ENCODE measurements around the gene KIF6. TPM values are rescaled to one million over a fixed set of nuclear protein-coding genes. Genes with fewer than 3 reads are reported as not detected.
A peak's percentile ranks its signal among the peaks of the same experiment; 100 is the strongest.

The KIF6 gene
- total and polyA plus RNA-seq, 2 of the 8 experiments (the other 6 are each of a cell fraction or from before 2014, with no cell fraction given): 0.53 to 0.65 TPM

- no peak overlapping the region; the same call in 1 of the 2 replicates for H2BK5ac ChIP-seq (ENCODE audit: low read depth, low read length)
- no peak overlapping the region for H2AK5ac ChIP-seq (ENCODE audit: low read depth, low read length)
- no peak overlapping the region for H3K14ac ChIP-seq (ENCODE audit: insufficient read length)
- no peak overlapping the region for H2BK20ac ChIP-seq (ENCODE audit: low read length)
- no peak overlapping the region for H2BK120ac ChIP-seq (replicated peaks; ENCODE audit: low read depth, low read length)
- no peak overlapping the region for H3K9ac ChIP-seq (replicated peaks in 1 of 4; ENCODE audit: extremely low read depth in 1 of 4, low read depth in 3 of 4, low read length in 3 of 4)
- H3K36me3 ChIP-seq (ENCODE audit: control insufficient read depth in 2 of 4, insufficient read depth in 4 of 4, low read length in 3 of 4): no peaks in the 10 kb centered on the region
- TF ChIP-seq SIX5 (IDR thresholded peaks at IDR 0.05; ENCODE audit: low read depth, low read length): no peak
- no peak for TF ChIP-seq SP2 (IDR thresholded peaks at IDR 0.05; ENCODE audit: low read length)
- no peak for TF ChIP-seq GTF2F1 (IDR thresholded peaks at IDR 0.05; ENCODE audit: borderline replicate concordance, low read depth, low read length)
- no peak for TF ChIP-seq CHD2 (IDR thresholded peaks at IDR 0.05; ENCODE audit: low read length)
- TF ChIP-seq POU5F1 (IDR thresholded peaks at IDR 0.05; ENCODE audit: low read depth, low read length): no peak
- TF ChIP-seq SIRT6 (IDR thresholded peaks at IDR 0.05; ENCODE audit: low read length): no peak
- no peak for TF ChIP-seq PHF8 (conservative IDR thresholded peaks at IDR 0.05; ENCODE audit: low read depth, low read length)
- no peak for TF ChIP-seq TCF12 (IDR thresholded peaks at IDR 0.05; ENCODE audit: low read depth, low read length)
- no peak overlapping the region for H2AFZ ChIP-seq (ENCODE audit: low read length)
- 88% methylated on average over 13 of the region's 13 CpGs; no CpG with 5 or more reads in 1 of the 2 experiments for WGBS, 2 experiments (ENCODE audit: extremely low coverage in 1 of 2, insufficient coverage in 1 of 2, insufficient read length in 1 of 2, insufficient replicate concordance in 2 of 2, low coverage in 1 of 2, low lambda C conversion rate in 2 of 2, missing lambda C conversion rate in 1 of 2)
- H3K27ac ChIP-seq (ENCODE audit: low read depth, low read length): no peak overlapping the region
- 0 out of 2 replicates have a peak overlapping the region, but pooled peaks have one; percentile 9 for H2BK12ac ChIP-seq (ENCODE audit: low read depth, low read length)
- no peaks in the 10 kb centered on the region for H3K9me3 ChIP-seq (ENCODE audit: insufficient read depth in 2 of 2, low read depth in 1 of 2, low read length in 1 of 2)
- ChIA-PET CTCF (ENCODE audit: partially characterized antibody) (interaction anchor here (0.7 to 6.3 kb wide), 8 partner anchors 12 to 528 kb away, joined by 3 to 89 read pairs (median 6); no protein-coding TSS in a partner anchor), POLR2A (ENCODE audit: partially characterized antibody) (no interaction called here)
- H3K18ac ChIP-seq (ENCODE audit: extremely low read depth, low read length): no peak overlapping the region
- no peak overlapping the region for H3K4ac ChIP-seq (replicated peaks; ENCODE audit: insufficient read length, low read depth, low read length)
- no peak overlapping the region for H2BK15ac ChIP-seq (ENCODE audit: low read length)
- FAIRE-seq (no peak), DNase-seq (ENCODE audit: low read depth in 1 of 2, low spot score in 2 of 2) (no peak)
- no peaks in the 10 kb centered on the region for H3K79me1 ChIP-seq (ENCODE audit: low read depth, low read length)
- H3K79me2 ChIP-seq (ENCODE audit: control insufficient read depth in 1 of 2, insufficient read depth in 2 of 2, low read length in 2 of 2): no peaks in the 10 kb centered on the region
- no peaks in the 10 kb centered on the region; a peak in 2 of 7 replicates for H3K27me3 ChIP-seq (replicated peaks in 1 of 4; ENCODE audit: control insufficient read depth in 3 of 4, extremely low read depth in 1 of 4, insufficient read depth in 3 of 4, low read length in 3 of 4)
- no peak overlapping the region for H3K56ac ChIP-seq (replicated peaks; ENCODE audit: insufficient read length, low read depth, low read length)
- no peak overlapping the region for H3K4me2 ChIP-seq (ENCODE audit: insufficient read depth in 1 of 2, low read depth in 2 of 2, low read length in 2 of 2)
- peaks cover 2% of the 10 kb centered on the region; the same call in 1 of the 2 replicates for H3K23me2 ChIP-seq (ENCODE audit: low read depth, low read length)
- no peak overlapping the region for H4K91ac ChIP-seq (replicated peaks; ENCODE audit: insufficient read length, low read length)
- peaks cover 0 to 7% (median 2%) of the 10 kb centered on the region in 4 experiments; a peak in 4 of 7 replicates for H3K4me1 ChIP-seq (replicated peaks in 1 of 4; ENCODE audit: control insufficient read depth in 3 of 4, insufficient read depth in 4 of 4, low read length in 3 of 4)
- H4K5ac ChIP-seq (ENCODE audit: insufficient read length, low read depth, low read length): no peak overlapping the region
- H3K23ac ChIP-seq (ENCODE audit: insufficient read length): no peak overlapping the region
- no peaks in the 10 kb centered on the region for H4K20me1 ChIP-seq (replicated peaks in 1 of 2; ENCODE audit: control insufficient read depth in 1 of 2, insufficient read depth in 2 of 2, low read length in 2 of 2)
- H3K4me3 ChIP-seq (ENCODE audit: extremely low read depth in 1 of 4, insufficient read depth in 2 of 4, low read depth in 3 of 4, low read length in 4 of 4): no peak overlapping the region
- H4K8ac ChIP-seq (ENCODE audit: extremely low read depth, insufficient read depth, low read length): no peak overlapping the region
Observed at GRCh38 chr6:39365281-39366074, 359.7 kb downstream of the KIF6 start.

All from H1 (cell line).